ENCODE measurements around the gene ZNF215.
"Not testable (repeated sequence)": the region's sequence is repeated elsewhere in the genome, so short reads cannot be mapped to it uniquely, and the experiment has no call there.

Gene ZNF215

DNA sequence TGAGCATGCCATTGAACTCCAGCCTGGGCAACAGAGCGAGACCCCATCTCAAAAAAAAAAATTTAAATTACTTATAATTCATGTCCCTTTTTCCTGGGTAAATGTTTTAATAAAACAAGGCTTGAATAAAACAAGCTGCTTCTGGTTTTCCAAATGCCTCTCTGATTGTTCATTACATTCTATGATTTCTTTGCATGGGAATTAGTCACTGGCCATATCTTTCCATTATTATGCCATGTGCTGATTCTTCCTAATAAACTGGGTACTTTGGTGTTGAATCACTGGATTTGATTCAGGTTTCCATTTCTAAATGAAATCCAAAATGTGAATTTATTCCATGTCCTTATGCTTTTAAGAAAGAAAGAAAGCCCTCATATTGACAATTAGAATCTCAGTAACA, 42.6 kb downstream of the ZNF215 start:
- TF ChIP-seq EZH2phosphoT487 (IDR thresholded peaks at IDR 0.05; ENCODE audit: borderline replicate concordance, low read length): no peak
- TF ChIP-seq, protein P1, sequence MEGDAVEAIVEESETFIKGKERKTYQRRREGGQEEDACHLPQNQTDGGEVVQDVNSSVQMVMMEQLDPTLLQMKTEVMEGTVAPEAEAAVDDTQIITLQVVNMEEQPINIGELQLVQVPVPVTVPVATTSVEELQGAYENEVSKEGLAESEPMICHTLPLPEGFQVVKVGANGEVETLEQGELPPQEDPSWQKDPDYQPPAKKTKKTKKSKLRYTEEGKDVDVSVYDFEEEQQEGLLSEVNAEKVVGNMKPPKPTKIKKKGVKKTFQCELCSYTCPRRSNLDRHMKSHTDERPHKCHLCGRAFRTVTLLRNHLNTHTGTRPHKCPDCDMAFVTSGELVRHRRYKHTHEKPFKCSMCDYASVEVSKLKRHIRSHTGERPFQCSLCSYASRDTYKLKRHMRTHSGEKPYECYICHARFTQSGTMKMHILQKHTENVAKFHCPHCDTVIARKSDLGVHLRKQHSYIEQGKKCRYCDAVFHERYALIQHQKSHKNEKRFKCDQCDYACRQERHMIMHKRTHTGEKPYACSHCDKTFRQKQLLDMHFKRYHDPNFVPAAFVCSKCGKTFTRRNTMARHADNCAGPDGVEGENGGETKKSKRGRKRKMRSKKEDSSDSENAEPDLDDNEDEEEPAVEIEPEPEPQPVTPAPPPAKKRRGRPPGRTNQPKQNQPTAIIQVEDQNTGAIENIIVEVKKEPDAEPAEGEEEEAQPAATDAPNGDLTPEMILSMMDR (IDR thresholded peaks at IDR 0.05; ENCODE audit: low read depth, low read length, poor library complexity, severe bottlenecking): no peak

DNA sequence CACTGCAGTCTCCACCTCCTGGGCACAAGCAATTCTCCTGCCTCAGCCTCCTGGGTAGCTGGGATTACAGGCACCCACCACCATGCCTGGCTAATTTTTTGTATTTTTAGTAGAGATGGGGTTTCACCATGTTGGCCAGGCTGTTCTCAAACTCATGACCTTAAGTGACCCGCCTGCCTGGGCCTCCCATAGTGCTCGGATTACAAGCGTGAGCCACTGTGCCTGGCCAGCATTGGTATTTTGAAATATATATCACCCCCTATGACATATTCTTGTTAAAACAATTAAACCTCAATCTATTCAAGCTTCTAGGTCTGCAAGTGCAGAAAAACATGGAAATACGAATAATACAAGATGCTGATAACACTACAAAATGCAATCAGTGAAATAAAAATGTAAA, 43.6 kb downstream of the ZNF215 start:
- not testable (repeated sequence) for H3K79me2 ChIP-seq (ENCODE audit: control insufficient read depth, low read length); H3K27me3 ChIP-seq (ENCODE audit: control insufficient read depth, low read length); H3K36me3 ChIP-seq (ENCODE audit: control insufficient read depth, low read length)

More for the DNA sequence above, 42.6 kb downstream of the ZNF215 start:
- Histone ChIP-seq H3K36me3 (ENCODE audit: control insufficient read depth, low read length) (no peaks in the 10 kb centered on the region), H3K27ac (ENCODE audit: low read depth, low read length) (no peak overlapping the region), H3K4me3 (ENCODE audit: low read length) (no peak overlapping the region), H3K79me2 (ENCODE audit: control insufficient read depth, low read length) (no peaks in the 10 kb centered on the region), H3K9me3 (ENCODE audit: control insufficient read depth, insufficient read depth, low read length) (no peaks in the 10 kb centered on the region), H3K4me1 (ENCODE audit: control insufficient read depth, low read length) (no peaks in the 10 kb centered on the region), H3K9me2 (replicated peaks; ENCODE audit: control insufficient read depth, low read length) (no peaks in the 10 kb centered on the region), H3K27me3 (ENCODE audit: control insufficient read depth, low read length) (no peaks in the 10 kb centered on the region), H3F3A (ENCODE audit: control insufficient read depth, insufficient read depth) (no peaks in the 10 kb centered on the region), H4K20me1 (ENCODE audit: control insufficient read depth, insufficient read depth, low read depth, low read length) (no peaks in the 10 kb centered on the region), H3K4me2 (ENCODE audit: low read length) (no peak overlapping the region)

GRCh38 chr11:6979365-6979764, 53.1 kb downstream of the ZNF215 start:
- no peak overlapping the region for H3K4me2 ChIP-seq (ENCODE audit: low read length)
- no peaks in the 10 kb centered on the region for H3K4me1 ChIP-seq (ENCODE audit: control insufficient read depth, low read length)
- TF ChIP-seq, protein P1 (IDR thresholded peaks at IDR 0.05; ENCODE audit: low read depth, low read length, poor library complexity, severe bottlenecking): no peak
- no peak for TF ChIP-seq EZH2phosphoT487 (IDR thresholded peaks at IDR 0.05; ENCODE audit: borderline replicate concordance, low read length)
- H3F3A ChIP-seq (ENCODE audit: control insufficient read depth, insufficient read depth): no peaks in the 10 kb centered on the region
- no peaks in the 10 kb centered on the region for H4K20me1 ChIP-seq (ENCODE audit: control insufficient read depth, insufficient read depth, low read depth, low read length)
- H3K4me3 ChIP-seq (ENCODE audit: low read length): no peak overlapping the region
- no peaks in the 10 kb centered on the region for H3K27me3 ChIP-seq (ENCODE audit: control insufficient read depth, low read length)
- no peaks in the 10 kb centered on the region for H3K36me3 ChIP-seq (ENCODE audit: control insufficient read depth, low read length)
- H3K79me2 ChIP-seq (ENCODE audit: control insufficient read depth, low read length): no peaks in the 10 kb centered on the region
- H3K9me3 ChIP-seq (ENCODE audit: control insufficient read depth, insufficient read depth, low read length): no peaks in the 10 kb centered on the region
- H3K9me2 ChIP-seq (replicated peaks; ENCODE audit: control insufficient read depth, low read length): no peaks in the 10 kb centered on the region
- no peak overlapping the region for H3K27ac ChIP-seq (ENCODE audit: low read depth, low read length)

More for the DNA sequence above, 43.6 kb downstream of the ZNF215 start:
- not testable (repeated sequence) for H3K4me2 ChIP-seq (ENCODE audit: low read length); H3F3A ChIP-seq (ENCODE audit: control insufficient read depth, insufficient read depth); H3K9me2 ChIP-seq (replicated peaks; ENCODE audit: control insufficient read depth, low read length); H3K9me3 ChIP-seq (ENCODE audit: control insufficient read depth, insufficient read depth, low read length); H4K20me1 ChIP-seq (ENCODE audit: control insufficient read depth, insufficient read depth, low read depth, low read length); H3K4me1 ChIP-seq (ENCODE audit: control insufficient read depth, low read length); H3K27ac ChIP-seq (ENCODE audit: low read depth, low read length); H3K4me3 ChIP-seq (ENCODE audit: low read length)

- Histone ChIP-seq H3K4me1 (ENCODE audit: control insufficient read depth, low read length) (peaks cover 6% of the 10 kb centered on the region), H3F3A (ENCODE audit: control insufficient read depth, insufficient read depth) (no peaks in the 10 kb centered on the region), H3K36me3 (ENCODE audit: control insufficient read depth, low read length) (no peaks in the 10 kb centered on the region), H4K20me1 (ENCODE audit: control insufficient read depth, insufficient read depth, low read depth, low read length) (no peaks in the 10 kb centered on the region), H3K79me2 (ENCODE audit: control insufficient read depth, low read length) (no peaks in the 10 kb centered on the region), H3K4me2 (ENCODE audit: low read length) (no peak overlapping the region), H3K4me3 (ENCODE audit: low read length) (no peak overlapping the region), H3K9me2 (replicated peaks; ENCODE audit: control insufficient read depth, low read length) (no peaks in the 10 kb centered on the region), H3K27ac (ENCODE audit: low read depth, low read length) (no peak overlapping the region), H3K9me3 (ENCODE audit: control insufficient read depth, insufficient read depth, low read length) (no peaks in the 10 kb centered on the region), H3K27me3 (ENCODE audit: control insufficient read depth, low read length) (no peaks in the 10 kb centered on the region)
- TF ChIP-seq, protein P1 (IDR thresholded peaks at IDR 0.05; ENCODE audit: low read depth, low read length, poor library complexity, severe bottlenecking): no peak
- no peak for TF ChIP-seq EZH2phosphoT487 (IDR thresholded peaks at IDR 0.05; ENCODE audit: borderline replicate concordance, low read length)
Observed at GRCh38 chr11:6986487-6986886, 60.3 kb downstream of the ZNF215 start.
